ENCODE data around the gene SDK2.

Gene SDK2

DNA sequence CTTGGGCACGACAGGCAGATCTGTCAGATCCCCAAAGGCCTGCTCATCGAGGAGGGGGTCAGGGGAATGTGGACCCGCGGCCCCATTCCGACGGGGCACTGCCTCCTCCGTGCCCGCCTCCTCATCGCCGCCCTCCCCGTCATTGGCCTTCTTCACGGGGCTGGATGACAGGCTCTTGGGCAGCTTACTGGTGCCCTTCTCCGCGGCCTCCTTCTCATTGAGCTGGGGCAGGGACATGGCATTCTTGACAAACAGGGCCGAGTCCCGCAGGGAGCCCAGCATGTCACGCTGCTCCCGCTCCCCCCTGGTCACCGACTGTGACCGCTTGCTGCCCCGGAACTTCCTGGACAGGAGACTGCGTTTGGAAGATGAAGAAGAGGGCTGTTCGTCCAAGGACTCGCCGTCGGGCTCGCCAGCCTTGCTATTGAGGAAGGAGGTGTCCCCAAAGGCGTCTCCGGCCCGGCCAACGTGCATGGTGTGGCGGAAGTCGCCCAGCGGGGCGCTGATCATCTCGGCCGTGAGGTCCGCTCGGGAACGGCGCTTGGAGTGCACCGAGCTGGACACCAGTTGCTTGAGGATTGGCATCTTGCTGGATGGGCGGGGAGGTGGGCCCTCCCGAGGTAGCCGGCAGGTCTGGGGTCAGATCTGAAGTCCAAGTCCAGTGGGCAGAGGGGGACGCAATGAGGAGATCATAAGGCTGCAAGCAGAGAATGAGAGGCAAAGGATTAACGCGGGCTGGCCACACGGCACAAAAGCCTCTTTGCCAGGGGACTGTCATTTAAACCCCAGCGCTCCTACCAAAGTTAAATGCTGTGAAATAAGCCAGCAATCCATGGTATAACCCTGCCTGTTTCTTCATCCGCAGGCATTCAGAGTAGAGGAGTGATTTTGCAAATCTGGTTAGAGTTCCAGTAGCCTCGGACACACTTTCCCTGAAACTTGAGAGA lies 358.1 kb downstream of the SDK2 start:
- intact Hi-C loops (cut with DNase I), result no loop called here
- peak in 1 of 42 donors; percentile 37 for DNase-seq

DNA sequence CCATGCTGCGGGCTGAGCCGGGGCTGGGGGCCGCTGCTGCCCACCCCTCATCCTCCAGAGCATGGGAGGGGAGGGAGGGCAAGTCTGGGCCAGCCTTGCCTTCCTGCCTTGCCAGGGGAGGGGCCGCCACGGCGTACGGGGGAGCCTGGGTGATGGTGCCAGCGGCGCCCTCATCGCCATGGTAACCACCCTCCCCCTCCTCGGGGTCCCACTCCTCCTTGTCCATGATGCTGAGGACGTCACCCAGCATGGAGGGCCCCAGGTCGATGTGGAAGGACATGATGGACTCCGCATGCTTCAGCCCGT lies 358.7 kb downstream of the SDK2 start:
- no peak for DNase-seq
- intact Hi-C loops (cut with DNase I), result no loop called here

DNA sequence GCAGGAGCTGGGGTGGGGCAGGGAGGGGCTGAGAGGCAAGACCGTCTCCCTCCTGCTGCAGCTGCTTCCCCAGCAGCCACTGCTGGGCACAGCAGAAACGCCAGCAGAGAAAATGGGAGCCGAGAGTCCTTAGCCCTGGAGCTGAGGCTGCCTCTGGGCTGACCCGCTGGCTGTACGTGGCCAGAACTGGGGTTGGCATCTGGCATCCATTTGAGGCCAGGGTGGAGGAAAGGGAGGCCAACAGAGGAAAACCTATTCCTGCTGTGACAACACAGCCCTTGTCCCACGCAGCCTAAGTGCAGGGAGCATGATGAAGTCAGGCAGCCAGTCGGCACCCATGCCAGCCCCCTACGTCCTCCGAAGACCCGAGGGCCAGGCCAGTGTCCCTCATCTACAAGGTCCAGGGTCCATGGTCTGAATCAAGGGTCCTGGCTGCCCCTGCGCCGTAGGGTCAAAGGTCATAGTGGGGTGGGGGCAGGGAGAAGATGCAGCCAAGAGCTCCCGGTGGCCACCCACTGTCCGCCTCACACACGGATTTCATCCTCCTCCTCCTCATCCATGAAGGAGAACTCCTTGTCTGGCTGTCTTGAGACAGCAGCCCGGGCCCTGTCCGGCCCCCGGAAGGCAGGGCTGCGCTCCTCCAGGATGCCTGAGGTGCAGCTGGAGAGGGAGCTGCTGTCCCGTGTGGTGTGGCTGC lies 359.2 kb downstream of the SDK2 start:
- intact Hi-C loops (cut with DNase I), result no loop called here
- DNase-seq, result no peak

Data from head of caudate nucleus (tissue), 42 donors.